Ovary (tissue), 9 donors: ENCODE data around the gene E2F4. TPM values are rescaled to one million over a fixed set of nuclear protein-coding genes. Genes with fewer than 3 reads are reported as not detected.

Source experiments
- DNase-seq, 5 donors: peaks; one replicate each; pipeline ENCODE4 v3.0.0-alpha.2; 2019 to 2020
- H3K27ac ChIP-seq, 2 donors: fragments of 200-600 bp; one replicate each; pipeline versions ENCODE4 v1.5.1 to v1.8.0; 2019 to 2022
- H3K27me3 ChIP-seq: fragments of 200-600 bp; one replicate; pipeline ENCODE4 v1.8.0; 2022
- H3K36me3 ChIP-seq: fragments of 200-600 bp; sonication (generic); one replicate; pipeline ENCODE4 v1.5.1; 2019
- H3K4me1 ChIP-seq: one replicate; pipeline ENCODE4 v1.8.1; 2013; ENCODE audit warnings: mild to moderate bottlenecking, moderate library complexity; ENCODE audit not compliant: insufficient read depth
- H3K4me3 ChIP-seq: fragments of 200-600 bp; sonication (generic); one replicate; pipeline ENCODE4 v1.5.1; 2017
- H3K9me3 ChIP-seq, 2 donors: fragments of 200-600 bp in 1 of 2; sonication (generic) in 1 of 2; one replicate each; pipeline versions ENCODE4 v1.5.1 to v1.8.1; 2013 to 2019; ENCODE audit warnings: mild to moderate bottlenecking in 1 of 2, moderate library complexity in 1 of 2
- CTCF ChIP-seq, 3 donors: fragments of 450-650 bp in 2 of 3; fragments of 200-600 bp in 1 of 3; IDR thresholded peaks; one replicate each; pipeline versions ENCODE4 v1.5.1 to v1.8.0; 2016 to 2022; ENCODE audit warnings: antibody characterized with exemption in 3 of 3, mild to moderate bottlenecking in 1 of 3
- EP300 ChIP-seq: sonication (generic); formaldehyde crosslinking; IDR thresholded peaks from one replicate; pipeline ENCODE4 v1.6.1; 2017; ENCODE audit warnings: antibody characterized with exemption
- POLR2A ChIP-seq: fragments of 450-650 bp; IDR thresholded peaks from one replicate; pipeline ENCODE4 v1.6.1; 2017; ENCODE audit warnings: antibody characterized with exemption, mild to moderate bottlenecking, moderate library complexity
- WGBS, 3 donors: extraction: QIAGEN DNeasy Blood & Tissue Kit in 1 of 3; methylation state at CpG; one replicate each; pipeline versions ENCODE4 v1.1.5 to v1.1.7; 2013 to 2017; 5-methylcytosine and 5-hydroxymethylcytosine counted together
- intact Hi-C, 4 donors: fragments of 100-400 bp; cut with DNase I; formaldehyde crosslinking; loops; one replicate each; pipeline versions ENCODE4 v1.11.0 to v1.15.1; 2022 to 2023
- polyA plus RNA-seq, 2 donors: library from polyadenylated mRNA; stranded (reverse); fragments of 200-250 nt in 1 of 2; fragments of 350-450 nt in 1 of 2; fragmentation: Illumina TruSeq in 1 of 2; extraction: RNeasy Lipid Tissue Mini Kit (QIAGEN cat#74804) in 1 of 2; gene quantifications; one replicate each; pipeline ENCODE4 v1.2.3, GENCODE V29; 2013 to 2014
- total RNA-seq, 7 donors: library from RNA; depleted of rRNA in 2 of 7; stranded (reverse); fragments of >200 nt in 2 of 7; fragmentation: NEBNext Ultra II Directional in 3 of 7; extraction: Animal tissue kit (Norgen Biotek cat#: 25700) in 3 of 7; gene quantifications; one replicate each; pipeline versions ENCODE4 v1.1.0 to v1.2.4, GENCODE V29; 2016 to 2023
- donor health status: DM: no; HTN: no; CAD: no; lungs with moderate emphysema.
- donor health status: DM: no; HTN: no; CAD: no.
- donor health status: Bipolar disorder and iron deficiency.
- donor health status: DM: yes; HTN: yes; CAD: no.
- donor health status: DM: no; HTN: no; CAD: no.
- donor health status: DM: yes; HTN: yes; CAD: no.

E2F4 gene
- total and polyA plus RNA-seq, 9 donors, result 17.6 to 75.7 (median 49.7) TPM

DNA sequence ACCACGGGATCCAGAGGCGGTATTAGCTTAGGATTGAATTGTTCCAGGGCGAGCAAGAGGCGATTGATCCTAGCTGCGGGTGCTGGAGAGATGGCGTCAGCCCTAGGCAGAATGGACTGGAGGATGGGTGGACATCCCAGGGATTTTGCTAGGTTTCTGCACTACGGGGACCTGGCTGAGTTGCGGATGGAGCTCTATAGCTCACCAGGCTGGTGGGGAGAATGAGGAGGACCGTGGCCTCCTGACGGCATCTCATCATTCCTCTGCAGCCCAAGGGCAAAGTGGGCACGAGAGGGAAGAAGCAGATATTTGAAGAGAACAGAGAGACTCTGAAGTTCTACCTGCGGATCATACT is 35.6 kb downstream of the E2F4 start:
- H3K4me1 ChIP-seq, result peaks cover 10% of the 10 kb centered on the region
- peak overlapping the region; percentile 92 for H3K4me3 ChIP-seq
- H3K27ac ChIP-seq, result peak overlapping the region; percentile 0 to 60
- no peaks in the 10 kb centered on the region for H3K27me3 ChIP-seq
- DNase-seq, result no peak
- intact Hi-C loops, result loop anchor here in 1 of 4 donors (5.0 kb wide), 1 partner anchor 435 kb away; the partner anchor contains the start of genes ACD and PARD6A
- 8 to 10% (median 10%) methylated on average over 12 of the region's 12 CpGs for WGBS, 3 donors
- H3K9me3 ChIP-seq, result no peaks in the 10 kb centered on the region
- no peaks in the 10 kb centered on the region for H3K36me3 ChIP-seq
- TF ChIP-seq POLR2A (no peak), CTCF (IDR thresholded peaks at IDR 0.05) (no peak), EP300 (no peak)

- TF ChIP-seq EP300, result no peak
- TF ChIP-seq POLR2A, result no peak
- peak in 1 of 5 donors; percentile 21 for DNase-seq
- H3K27ac ChIP-seq, result no peak overlapping the region
- intact Hi-C loops, result loop anchor here in 1 of 4 donors (5.0 kb wide), 1 partner anchor 434 kb away; the partner anchor contains the start of genes ACD and PARD6A
- no peaks in the 10 kb centered on the region for H3K27me3 ChIP-seq
- H3K4me3 ChIP-seq, result peak overlapping the region; percentile 92
- H3K4me1 ChIP-seq, result peaks cover 10% of the 10 kb centered on the region
- 77 to 86% (median 81%) methylated on average over 9 of the region's 9 CpGs for WGBS, 3 donors
- H3K9me3 ChIP-seq, result no peaks in the 10 kb centered on the region
- no peaks in the 10 kb centered on the region for H3K36me3 ChIP-seq
These were observed 36.3 kb downstream of the E2F4 start for GRCh38 chr16:67228034-67228785.

GRCh38 chr16:67228905-67229304 is 37.0 kb downstream of the E2F4 start:
- no peak for TF ChIP-seq CTCF (IDR thresholded peaks at IDR 0.05)
- TF ChIP-seq POLR2A, result no peak
- TF ChIP-seq EP300, result no peak
- DNase-seq, result peak in 1 of 5 donors; percentile 18
- intact Hi-C loops, result loop anchor here in 1 of 4 donors (5.0 kb wide), 1 partner anchor 433 kb away; the partner anchor contains the start of genes ACD and PARD6A
- peaks cover 10% of the 10 kb centered on the region for H3K4me1 ChIP-seq
- H3K27ac ChIP-seq, result no peak overlapping the region
- H3K27me3 ChIP-seq, result no peaks in the 10 kb centered on the region
- no peak overlapping the region for H3K4me3 ChIP-seq
- no peaks in the 10 kb centered on the region for H3K36me3 ChIP-seq
- WGBS, 3 donors, result 75 to 84% (median 77%) methylated on average over 9 of the region's 9 CpGs
- no peaks in the 10 kb centered on the region for H3K9me3 ChIP-seq

DNA sequence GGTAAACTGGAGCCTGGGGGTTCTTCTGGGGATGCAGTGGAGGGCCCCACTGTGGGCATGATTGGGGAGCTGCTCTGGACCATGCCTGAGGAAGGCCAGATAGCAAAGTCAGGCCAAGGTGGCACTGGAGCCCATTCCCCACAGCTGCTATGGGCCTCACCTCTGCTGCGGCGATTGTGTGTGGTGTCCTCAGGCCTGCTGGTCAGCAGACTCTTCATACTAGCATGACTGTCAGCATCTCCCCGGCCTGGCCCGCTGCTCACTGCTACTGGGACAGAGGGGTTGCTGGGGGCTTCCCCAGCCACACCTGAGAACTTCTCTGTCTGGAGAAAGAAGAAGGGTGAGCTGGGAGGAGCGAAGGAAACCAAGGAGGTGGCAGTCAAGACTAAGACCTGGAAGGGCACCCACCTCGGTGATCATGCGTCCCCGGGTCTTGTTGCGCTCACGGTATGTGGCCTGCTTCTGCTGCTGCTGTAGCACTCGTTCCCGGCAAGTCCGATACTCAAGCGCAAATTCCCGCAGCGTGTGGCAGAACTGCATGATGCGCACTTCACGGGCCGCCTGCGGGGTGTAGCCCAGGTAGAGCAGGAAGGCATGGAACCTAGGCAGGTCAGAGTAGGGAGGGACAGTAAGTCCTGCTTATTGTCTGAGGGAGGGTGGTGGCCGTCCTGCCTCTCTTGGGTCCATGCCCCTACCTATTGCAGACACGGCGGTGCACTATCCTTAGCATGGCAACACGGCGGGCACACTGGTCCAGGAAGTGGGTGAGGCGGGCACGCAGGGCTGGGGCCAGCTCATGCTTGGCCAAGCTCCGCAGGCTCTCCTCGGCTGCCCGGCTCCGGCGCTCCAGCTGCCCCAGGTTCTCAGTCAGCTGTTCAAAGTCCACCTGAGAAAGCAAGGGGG is 38.2 kb downstream of the E2F4 start:
- no peak for TF ChIP-seq CTCF (IDR thresholded peaks at IDR 0.05)
- TF ChIP-seq POLR2A, result no peak
- no peak for TF ChIP-seq EP300
- Histone ChIP-seq H3K4me1 (peaks cover 10% of the 10 kb centered on the region), H3K36me3 (no peaks in the 10 kb centered on the region), H3K27ac (no peak overlapping the region), H3K27me3 (no peaks in the 10 kb centered on the region), H3K4me3 (no peak overlapping the region), H3K9me3 (no peaks in the 10 kb centered on the region)
- intact Hi-C loops, result loop anchor here in 1 of 4 donors (5.0 kb wide), 1 partner anchor 432 kb away; the partner anchor contains the start of genes ACD and PARD6A
- 84 to 88% (median 86%) methylated on average over 29 to 32 of the region's 32 CpGs for WGBS, 3 donors
- peak in 1 of 5 donors; percentile 22 for DNase-seq
